KG1 (cell line): ENCODE data around the gene ZNF616.
"Not testable (repeated sequence)": the region's sequence is repeated elsewhere in the genome, so short reads cannot be mapped to it uniquely, and the experiment has no call there.

Source experiments
- DNase-seq: peaks from one replicate; lab custom pipeline; 2025; lab: John Stamatoyannopoulos, UW

The ZNF616 gene

GRCh38 chr19:52102782-52103181 is 37.0 kb downstream of the ZNF616 start:
- no peak for DNase-seq

GRCh38 chr19:52101866-52102562 is 37.7 kb downstream of the ZNF616 start:
- no peak for DNase-seq

- no peak for DNase-seq
Observed at GRCh38 chr19:52099497-52100138, 40.1 kb downstream of the ZNF616 start.

- DNase-seq: not testable (repeated sequence)
Observed at GRCh38 chr19:52096416-52096815, 43.3 kb downstream of the ZNF616 start.

GRCh38 chr19:52095172-52096014 is 44.3 kb downstream of the ZNF616 start, which contains the start of gene ZNF841:
TSS of gene ZNF841 (minus strand) at chr19:52095765. CDS start at chr19:52084801, 10,964 bp downstream.
- DNase-seq: peak; percentile 91

GRCh38 chr19:52094526-52095130 is 45.1 kb downstream of the ZNF616 start:
- DNase-seq: no peak

- DNase-seq: no peak
Observed at GRCh38 chr19:52086481-52086880, 53.3 kb downstream of the ZNF616 start.

- no peak for DNase-seq
Observed at GRCh38 chr19:52070496-52070895, 69.2 kb downstream of the ZNF616 start.

- DNase-seq: no peak
Observed at GRCh38 chr19:52069653-52070052, 70.1 kb downstream of the ZNF616 start.

- DNase-seq: no peak
Observed at GRCh38 chr19:52066258-52066863, 73.4 kb downstream of the ZNF616 start.

- DNase-seq: no peak
Observed at GRCh38 chr19:52065399-52065798, 74.3 kb downstream of the ZNF616 start.
